ENCODE data around the gene NUP85. TPM values are rescaled to one million over a fixed set of nuclear protein-coding genes. Genes with fewer than 3 reads are reported as not detected.

NUP85 gene
- total and polyA plus RNA-seq, 4 donors, result 40.4 to 69.5 (median 46.1) TPM

GRCh38 chr17:75267411-75268232 is 62.1 kb downstream of the NUP85 start:
- H3K9me3 ChIP-seq (ENCODE audit: control insufficient read depth in 4 of 4, insufficient read depth in 3 of 4, low read length in 3 of 4), result no peaks in the 10 kb centered on the region
- peak overlapping the region in 1 of 2 donors; percentile 13 for H3K27ac ChIP-seq (ENCODE audit: low read depth in 1 of 2, low read length in 1 of 2)
- H3K36me3 ChIP-seq (ENCODE audit: control insufficient read depth in 4 of 4, insufficient read depth in 4 of 4, low read length in 4 of 4), result peaks cover 7 to 29% (median 13%) of the 10 kb centered on the region in 4 donors
- no peak for TF ChIP-seq CTCF (IDR thresholded peaks at IDR 0.05; ENCODE audit: control extremely low read depth, extremely low read depth)
- 51 to 54% methylated on average over 14 of the region's 14 CpGs for WGBS, 2 donors
- peaks cover 1 to 28% (median 3%) of the 10 kb centered on the region in 5 donors for H3K4me1 ChIP-seq (ENCODE audit: control insufficient read depth in 5 of 5, insufficient read depth in 5 of 5, low read length in 5 of 5)
- H3K4me3 ChIP-seq, result no peak overlapping the region
- no peak overlapping the region for H3K9ac ChIP-seq (ENCODE audit: insufficient read depth in 1 of 2, low read length in 2 of 2)
- ATAC-seq (ENCODE audit: insufficient read depth, low FRiP score) (no peak), DNase-seq (peak in 2 of 3 donors; percentile 26 to 38)
- no peaks in the 10 kb centered on the region for H3K27me3 ChIP-seq (ENCODE audit: control insufficient read depth in 3 of 3, insufficient read depth in 3 of 3, low read length in 2 of 3)

- 19% methylated on average over 6 of the region's 6 CpGs for WGBS, 2 donors
- peak overlapping the region; percentile 11 to 56 for H3K9ac ChIP-seq (ENCODE audit: insufficient read depth in 1 of 2, low read length in 2 of 2)
These were observed 64.4 kb downstream of the NUP85 start for GRCh38 chr17:75269844-75270217.

DNA sequence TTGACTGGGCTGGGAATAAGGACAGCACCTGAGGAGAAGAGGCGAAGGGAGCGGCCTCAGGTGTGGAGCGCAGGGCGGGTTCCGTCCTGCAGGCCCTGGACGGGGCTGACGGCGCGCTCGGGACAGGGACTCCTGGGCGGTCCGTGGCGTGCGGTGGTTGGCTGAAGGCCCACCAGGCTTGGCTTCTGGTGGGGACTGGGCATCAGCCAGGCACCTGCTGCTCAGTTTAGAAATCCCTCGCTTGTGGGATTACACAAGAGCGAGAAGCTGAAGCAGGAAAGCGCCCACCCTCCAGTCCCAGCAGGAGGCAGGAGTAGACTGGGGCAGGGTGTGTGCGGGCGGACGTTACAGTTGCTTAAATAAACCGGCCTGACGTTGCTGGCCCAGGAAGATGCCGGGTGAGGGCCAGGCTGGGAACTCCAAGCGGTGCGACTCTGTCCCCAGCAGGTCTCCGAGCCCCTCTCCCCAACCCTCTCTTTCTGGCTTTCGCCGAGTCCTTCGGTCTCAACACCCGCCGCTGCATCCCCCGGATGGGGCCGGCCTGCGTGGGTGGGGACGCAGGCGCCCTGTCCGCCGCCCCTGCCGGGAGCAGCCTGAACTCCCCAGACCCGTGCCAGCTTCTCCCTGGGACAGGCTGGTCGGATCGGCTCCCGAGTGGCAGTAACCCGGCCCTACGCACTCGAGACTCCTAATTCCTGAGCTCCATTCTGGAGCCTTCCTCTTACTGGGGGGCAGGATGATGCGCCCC is 64.9 kb downstream of the NUP85 start:
- Histone ChIP-seq H3K27ac (ENCODE audit: low read depth in 1 of 2, low read length in 1 of 2) (peak overlapping the region; percentile 92 to 95), H3K27me3 (ENCODE audit: control insufficient read depth in 3 of 3, insufficient read depth in 3 of 3, low read length in 2 of 3) (no peaks in the 10 kb centered on the region), H3K4me1 (ENCODE audit: control insufficient read depth in 5 of 5, insufficient read depth in 5 of 5, low read length in 5 of 5) (peaks cover 0 to 27% (median 3%) of the 10 kb centered on the region in 5 donors), H3K9me3 (ENCODE audit: control insufficient read depth in 4 of 4, insufficient read depth in 3 of 4, low read length in 3 of 4) (no peaks in the 10 kb centered on the region), H3K4me3 (peak overlapping the region; percentile 73), H3K36me3 (ENCODE audit: control insufficient read depth in 4 of 4, insufficient read depth in 4 of 4, low read length in 4 of 4) (peaks cover 3 to 19% (median 7%) of the 10 kb centered on the region in 4 donors), H3K9ac (ENCODE audit: insufficient read depth in 1 of 2, low read length in 2 of 2) (peak overlapping the region; percentile 11 to 56)
- WGBS, 2 donors, result 0 to 1% methylated on average over 47 of the region's 47 CpGs
- DNase-seq (peak; percentile 72 to 76 (median 75)), ATAC-seq (ENCODE audit: insufficient read depth, low FRiP score) (peak; percentile 39)
- no peak for TF ChIP-seq CTCF (IDR thresholded peaks at IDR 0.05; ENCODE audit: control extremely low read depth, extremely low read depth)

More at GRCh38 chr17:75269844-75270217, 64.4 kb downstream of the NUP85 start:
- DNase-seq (no peak), ATAC-seq (ENCODE audit: insufficient read depth, low FRiP score) (no peak)
- H3K4me1 ChIP-seq (ENCODE audit: control insufficient read depth in 5 of 5, insufficient read depth in 5 of 5, low read length in 5 of 5), result peaks cover 0 to 27% (median 3%) of the 10 kb centered on the region in 5 donors
- H3K27ac ChIP-seq (ENCODE audit: low read depth in 1 of 2, low read length in 1 of 2), result peak overlapping the region; percentile 92 to 95
- no peaks in the 10 kb centered on the region for H3K27me3 ChIP-seq (ENCODE audit: control insufficient read depth in 3 of 3, insufficient read depth in 3 of 3, low read length in 2 of 3)
- no peak overlapping the region for H3K4me3 ChIP-seq
- TF ChIP-seq CTCF (IDR thresholded peaks at IDR 0.05; ENCODE audit: control extremely low read depth, extremely low read depth), result no peak
- H3K36me3 ChIP-seq (ENCODE audit: control insufficient read depth in 4 of 4, insufficient read depth in 4 of 4, low read length in 4 of 4), result peaks cover 3 to 20% (median 7%) of the 10 kb centered on the region in 4 donors
- no peaks in the 10 kb centered on the region for H3K9me3 ChIP-seq (ENCODE audit: control insufficient read depth in 4 of 4, insufficient read depth in 3 of 4, low read length in 3 of 4)

All from lung (tissue), 12 donors.